GM19455 (cell line): Measurements from ENCODE around the gene ERN1.
A peak's percentile ranks its signal among the peaks of the same experiment; 100 is the strongest.

ENCODE experiments used
- ATAC-seq: cut with Tn5 transposase; IDR thresholded peaks from one replicate; pipeline ENCODE4 v1.9.1; 2021; ENCODE audit not compliant: unreplicated experiment

ERN1 gene

GRCh38 chr17:64063766-64064224, 66.1 kb downstream of the ERN1 start:
- ATAC-seq, result no peak

- ATAC-seq, result no peak
These were observed 66.9 kb downstream of the ERN1 start for GRCh38 chr17:64063088-64063487.

GRCh38 chr17:64061178-64061898, 68.6 kb downstream of the ERN1 start:
- no peak for ATAC-seq

- ATAC-seq, result no peak
These were observed 69.6 kb downstream of the ERN1 start for GRCh38 chr17:64060331-64060730.

GRCh38 chr17:64059756-64060155, 70.2 kb downstream of the ERN1 start:
- no peak for ATAC-seq

- ATAC-seq, result no peak
These were observed 71.3 kb downstream of the ERN1 start for GRCh38 chr17:64058621-64059020.

GRCh38 chr17:64057701-64058263, 72.2 kb downstream of the ERN1 start:
- ATAC-seq, result no peak

- ATAC-seq, result peak; percentile 79
These were observed 73.5 kb downstream of the ERN1 start for GRCh38 chr17:64056269-64057005.

GRCh38 chr17:64055183-64056142, 74.5 kb downstream of the ERN1 start:
- no peak for ATAC-seq

- ATAC-seq, result no peak
These were observed 75.6 kb downstream of the ERN1 start for GRCh38 chr17:64054304-64054703.

- no peak for ATAC-seq
These were observed 76.8 kb downstream of the ERN1 start for GRCh38 chr17:64053101-64053500.

GRCh38 chr17:64051153-64051552, 78.8 kb downstream of the ERN1 start:
- ATAC-seq, result no peak

GRCh38 chr17:64048805-64049204, 81.1 kb downstream of the ERN1 start:
- ATAC-seq, result no peak

GRCh38 chr17:64045176-64045575, 84.8 kb downstream of the ERN1 start:
- no peak for ATAC-seq

GRCh38 chr17:64042700-64043485, 87.1 kb downstream of the ERN1 start:
- ATAC-seq, result no peak

- ATAC-seq, result no peak
These were observed 88.0 kb downstream of the ERN1 start for GRCh38 chr17:64041912-64042311.

GRCh38 chr17:64040206-64040605, 89.7 kb downstream of the ERN1 start:
- ATAC-seq, result no peak

GRCh38 chr17:64039106-64039400, 90.9 kb downstream of the ERN1 start:
- ATAC-seq, result no peak

GRCh38 chr17:64038331-64039105, 91.4 kb downstream of the ERN1 start:
- ATAC-seq, result no peak

GRCh38 chr17:64037802-64038201, 92.1 kb downstream of the ERN1 start:
- no peak for ATAC-seq
